Immature natural killer cell (primary cell): ENCODE results near the gene SIT1. TPM values are rescaled to one million over a fixed set of nuclear protein-coding genes. Genes with fewer than 3 reads are reported as not detected.
"Not testable (repeated sequence)": the region's sequence is repeated elsewhere in the genome, so short reads cannot be mapped to it uniquely, and the experiment has no call there.

Experiments
- DNase-seq, 3 donors: peaks; one replicate each; pipeline ENCODE4 v3.0.0; 2022; ENCODE audit warnings: mixed read lengths in 1 of 3
- H3K27ac Mint-ChIP-seq, 6 donors: one replicate each; pipeline ENCODE4 v1.8.0; 2020; ENCODE audit warnings: mixed read lengths in 6 of 6, mild to moderate bottlenecking in 5 of 6, inconsistent platforms in 4 of 6, moderate library complexity in 3 of 6
- H3K27me3 Mint-ChIP-seq, 3 donors: one replicate each; pipeline ENCODE4 v1.8.0; 2020 to 2021; ENCODE audit warnings: low read depth in 3 of 3, mild to moderate bottlenecking in 3 of 3, mixed read lengths in 3 of 3, moderate library complexity in 3 of 3, inconsistent platforms in 1 of 3
- H3K36me3 Mint-ChIP-seq, 3 donors: one replicate each; pipeline ENCODE4 v1.8.0; 2020; ENCODE audit warnings: mixed read lengths in 3 of 3, inconsistent platforms in 2 of 3, mild to moderate bottlenecking in 2 of 3
- H3K4me1 Mint-ChIP-seq, 2 donors: one replicate each; pipeline ENCODE4 v1.8.0; 2020; ENCODE audit warnings: inconsistent platforms in 2 of 2, mild to moderate bottlenecking in 2 of 2, mixed read lengths in 2 of 2, moderate library complexity in 1 of 2
- H3K4me3 Mint-ChIP-seq, 5 donors: one replicate each; pipeline ENCODE4 v1.8.0; 2020; ENCODE audit warnings: mild to moderate bottlenecking in 5 of 5, mixed read lengths in 5 of 5, inconsistent platforms in 3 of 5, moderate library complexity in 3 of 5
- H3K9me3 Mint-ChIP-seq, 6 donors: one replicate each; pipeline ENCODE4 v1.8.0; 2020; ENCODE audit warnings: mild to moderate bottlenecking in 6 of 6, mixed read lengths in 6 of 6, inconsistent platforms in 4 of 6, moderate library complexity in 3 of 6
- polyA plus RNA-seq, 3 donors: library from polyadenylated mRNA; unstranded; fragments of 300-500 nt; fragmentation: Illumina TruSeq; gene quantifications; one replicate each; pipeline ENCODE4 v1.2.3, GENCODE V29; 2021

SIT1 gene
- polyA plus RNA-seq, 3 donors from 2014 or later, result 0.26 to 1.4 (median 0.49) TPM

DNA sequence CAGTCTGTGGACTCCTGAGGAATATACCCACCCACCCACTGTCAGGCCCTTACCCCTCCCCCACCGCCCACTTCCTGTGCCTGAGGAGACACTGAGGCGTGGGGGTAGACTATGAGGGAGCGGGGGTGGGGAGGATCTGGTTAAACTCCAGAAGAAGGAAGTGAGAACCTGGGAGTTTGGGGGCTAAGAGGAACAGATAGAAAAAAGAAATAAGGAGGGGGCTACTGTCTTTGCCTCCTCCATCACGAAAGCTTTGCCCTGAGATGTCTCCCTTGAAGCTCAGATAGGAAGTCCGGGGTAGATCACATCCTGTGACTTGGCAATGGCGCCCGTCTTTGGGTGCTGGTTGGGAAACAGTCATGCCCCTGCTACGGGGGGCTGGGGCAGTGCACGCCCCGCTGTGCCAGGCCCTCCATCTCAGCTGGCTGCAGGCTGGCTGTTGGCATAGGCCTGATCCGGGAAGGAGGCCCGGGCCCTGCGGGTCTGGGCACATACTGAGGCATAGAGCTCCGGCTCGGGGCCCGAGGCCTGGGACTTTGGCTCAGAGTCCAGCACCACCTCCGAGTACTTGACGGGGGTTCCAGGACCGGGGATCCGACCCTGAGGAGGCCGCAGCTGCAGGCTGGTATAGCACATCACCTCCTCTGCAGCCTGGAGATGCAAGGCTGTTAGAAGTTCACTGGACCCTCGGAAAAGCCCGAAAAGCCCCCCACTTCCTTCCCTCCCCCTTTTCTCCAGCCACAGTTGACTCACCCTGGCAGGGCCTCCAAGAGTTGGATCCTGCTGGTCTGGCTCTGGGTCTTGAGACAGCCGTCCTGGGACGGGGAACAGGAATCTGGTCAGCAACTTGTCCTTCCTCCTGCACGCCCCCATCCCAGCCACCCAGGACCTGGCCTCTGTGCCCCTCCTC lies 1.0 kb downstream of the SIT1 start:
- Mint-ChIP-seq H3K36me3 (no peaks in the 10 kb centered on the region), H3K4me1 (peaks cover 47 to 57% of the 10 kb centered on the region in 2 donors), H3K4me3 (peak overlapping the region in 3 of 5 donors; percentile 25 to 41 (median 30)), H3K27ac (peak overlapping the region in 4 of 6 donors; percentile 60 to 79 (median 72)), H3K27me3 (peaks cover 10 to 18% (median 10%) of the 10 kb centered on the region in 3 donors), H3K9me3 (no peaks in the 10 kb centered on the region)
- no peak for DNase-seq

DNA sequence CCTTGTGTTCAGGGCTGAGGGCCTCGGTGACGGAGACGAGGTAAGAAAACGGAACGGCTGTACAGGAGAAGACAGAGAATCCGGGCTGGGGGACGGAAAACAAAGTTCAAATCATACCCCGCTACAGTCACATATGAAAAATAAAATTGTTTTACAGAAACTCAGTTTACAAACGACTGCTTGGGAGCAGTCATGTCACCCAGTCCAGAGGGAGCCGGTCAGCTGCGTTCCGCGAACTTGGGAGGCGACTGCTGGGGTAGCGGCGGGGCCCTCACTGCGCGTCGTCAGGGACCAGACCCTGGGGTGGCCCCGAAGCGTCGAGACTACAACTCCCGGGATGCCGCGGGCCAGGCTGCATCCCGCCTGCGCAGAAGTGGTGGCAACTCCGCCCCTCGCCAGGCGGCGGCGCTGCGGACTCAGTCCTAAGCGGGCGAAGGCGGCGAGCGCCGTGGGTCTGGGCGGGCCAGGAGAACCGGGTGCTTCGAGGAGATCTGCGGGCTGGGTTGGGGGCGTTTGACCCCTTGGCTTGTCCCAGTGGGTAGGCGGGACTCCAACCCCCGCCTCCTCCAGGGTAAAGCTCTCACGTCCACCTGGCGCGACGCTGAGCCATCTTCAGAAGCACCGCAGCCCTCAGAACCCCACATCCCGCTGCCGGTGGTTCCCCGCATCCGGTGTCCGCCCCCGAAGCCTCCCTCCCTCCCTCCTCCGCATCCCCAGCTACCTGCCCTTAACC lies 4.0 kb downstream of the SIT1 start:
- peak overlapping the region; percentile 92 to 100 (median 96) for H3K4me3 Mint-ChIP-seq
- peak; percentile 91 to 92 (median 91) for DNase-seq
- H3K9me3 Mint-ChIP-seq, result no peaks in the 10 kb centered on the region
- peaks cover 57 to 73% of the 10 kb centered on the region in 2 donors for H3K4me1 Mint-ChIP-seq
- H3K27me3 Mint-ChIP-seq, result peaks cover 10 to 18% (median 10%) of the 10 kb centered on the region in 3 donors
- H3K27ac Mint-ChIP-seq, result peak overlapping the region; percentile 97 to 99 (median 98)
- peaks cover 0 to 4% (median 4%) of the 10 kb centered on the region in 3 donors for H3K36me3 Mint-ChIP-seq

DNA sequence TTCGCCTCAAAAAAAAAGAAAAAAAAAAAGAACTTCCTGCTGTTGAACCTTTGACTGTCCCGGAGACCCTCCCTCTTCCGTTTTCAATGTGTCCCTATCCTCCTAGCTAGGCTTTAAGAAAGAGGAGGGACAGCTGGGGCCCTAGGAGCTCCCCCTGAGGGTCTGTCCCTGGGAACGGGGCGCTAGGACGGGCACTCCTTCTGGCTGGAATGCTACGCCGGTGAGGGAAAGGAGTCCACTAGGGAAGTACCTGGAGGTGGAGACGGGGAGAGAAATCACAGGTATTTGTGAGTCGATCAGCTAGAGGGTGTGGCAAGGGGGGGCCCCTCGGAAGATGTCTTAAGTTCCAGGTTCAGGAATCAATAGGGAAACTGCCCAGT lies 4.6 kb downstream of the SIT1 start:
- Mint-ChIP-seq H3K27me3 (peaks cover 10 to 18% (median 10%) of the 10 kb centered on the region in 3 donors), H3K4me1 (peaks cover 62 to 73% of the 10 kb centered on the region in 2 donors), H3K27ac (peak overlapping the region; percentile 97 to 99 (median 98)), H3K9me3 (no peaks in the 10 kb centered on the region), H3K4me3 (peak overlapping the region; percentile 92 to 100 (median 96)), H3K36me3 (peaks cover 0 to 5% (median 4%) of the 10 kb centered on the region in 3 donors)
- no peak for DNase-seq

DNA sequence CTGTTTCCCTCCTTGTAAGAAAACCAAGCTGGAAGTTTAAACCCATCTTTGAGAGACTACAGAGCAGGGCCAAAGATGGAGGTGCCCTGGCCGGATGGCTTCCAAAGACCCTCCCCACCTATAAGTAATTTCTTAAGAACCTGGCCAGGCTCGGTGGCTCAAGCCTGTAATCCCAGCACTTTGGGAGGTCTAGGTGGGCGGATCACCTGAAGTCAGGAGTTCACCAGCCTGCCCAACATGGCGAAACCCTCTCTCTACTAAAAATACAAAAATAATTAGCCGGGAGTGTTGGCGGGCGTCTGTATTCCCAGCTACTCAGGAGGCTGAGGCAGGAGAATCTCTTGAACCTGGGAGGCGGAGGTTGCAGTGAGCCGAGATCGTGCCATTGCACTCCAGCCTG lies 5.0 kb downstream of the SIT1 start:
- H3K4me3 Mint-ChIP-seq, result peak overlapping the region; percentile 92 to 100 (median 96)
- not testable (repeated sequence) for H3K36me3 Mint-ChIP-seq, H3K9me3 Mint-ChIP-seq, DNase-seq
- H3K27me3 Mint-ChIP-seq, result peaks cover 10 to 18% (median 10%) of the 10 kb centered on the region in 3 donors
- peak overlapping the region; percentile 97 to 99 (median 98) for H3K27ac Mint-ChIP-seq
- H3K4me1 Mint-ChIP-seq, result peaks cover 66 to 76% of the 10 kb centered on the region in 2 donors

DNA sequence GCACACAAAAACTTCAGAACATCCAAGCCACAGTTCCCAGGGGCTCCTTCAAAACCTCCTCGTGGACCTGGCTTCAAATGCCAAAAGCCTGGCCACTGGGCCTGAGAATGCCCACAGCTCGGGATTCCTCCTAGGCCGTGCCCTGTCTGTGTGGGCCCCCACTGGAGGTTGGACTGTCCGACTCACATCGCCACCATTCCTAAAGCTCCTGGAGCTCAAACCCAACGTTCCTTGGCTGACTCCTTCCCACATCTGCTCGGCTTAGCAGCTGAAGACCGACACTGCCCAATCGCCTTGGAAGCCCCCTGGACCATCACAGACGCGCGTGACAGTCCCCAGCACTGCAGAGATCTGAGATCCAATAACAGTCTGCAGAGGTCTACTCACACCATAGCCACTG lies 7.7 kb downstream of the SIT1 start:
- no peak overlapping the region for H3K4me3 Mint-ChIP-seq
- peaks cover 72 to 85% of the 10 kb centered on the region in 2 donors for H3K4me1 Mint-ChIP-seq
- H3K36me3 Mint-ChIP-seq, result peaks cover 9 to 16% (median 10%) of the 10 kb centered on the region in 3 donors
- H3K27ac Mint-ChIP-seq, result peak overlapping the region in 3 of 6 donors; percentile 3 to 53 (median 28)
- H3K9me3 Mint-ChIP-seq, result no peaks in the 10 kb centered on the region
- DNase-seq, result no peak
- peaks cover 10 to 15% (median 10%) of the 10 kb centered on the region in 3 donors for H3K27me3 Mint-ChIP-seq

DNA sequence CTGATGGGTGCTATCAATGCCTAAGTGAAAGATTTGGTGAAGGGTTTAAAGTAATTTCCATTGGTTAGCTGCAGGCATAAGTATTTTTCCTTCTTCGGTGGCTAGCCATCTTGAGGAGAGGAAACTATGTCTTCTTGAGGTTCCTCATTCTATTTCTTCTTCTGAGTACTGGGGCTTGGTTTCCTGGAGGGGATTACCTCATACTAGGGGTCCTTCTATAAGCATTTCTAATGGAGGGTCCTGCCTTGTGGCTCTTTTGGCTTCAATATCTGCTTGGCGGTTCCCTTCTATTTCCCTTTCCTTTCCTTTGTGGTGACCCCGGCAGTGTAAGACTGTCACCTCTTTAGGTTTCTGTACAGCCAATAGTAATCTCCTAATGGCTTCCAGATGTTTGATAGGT lies 9.3 kb downstream of the SIT1 start:
- H3K4me3 Mint-ChIP-seq, result peak overlapping the region in 2 of 5 donors; percentile 14 to 57
- DNase-seq, H3K9me3 Mint-ChIP-seq, H3K27me3 Mint-ChIP-seq: not testable (repeated sequence)
- peaks cover 10 to 16% (median 12%) of the 10 kb centered on the region in 3 donors for H3K36me3 Mint-ChIP-seq
- peak overlapping the region in 5 of 6 donors; percentile 21 to 85 (median 55) for H3K27ac Mint-ChIP-seq
- peaks cover 76 to 88% of the 10 kb centered on the region in 2 donors for H3K4me1 Mint-ChIP-seq

DNA sequence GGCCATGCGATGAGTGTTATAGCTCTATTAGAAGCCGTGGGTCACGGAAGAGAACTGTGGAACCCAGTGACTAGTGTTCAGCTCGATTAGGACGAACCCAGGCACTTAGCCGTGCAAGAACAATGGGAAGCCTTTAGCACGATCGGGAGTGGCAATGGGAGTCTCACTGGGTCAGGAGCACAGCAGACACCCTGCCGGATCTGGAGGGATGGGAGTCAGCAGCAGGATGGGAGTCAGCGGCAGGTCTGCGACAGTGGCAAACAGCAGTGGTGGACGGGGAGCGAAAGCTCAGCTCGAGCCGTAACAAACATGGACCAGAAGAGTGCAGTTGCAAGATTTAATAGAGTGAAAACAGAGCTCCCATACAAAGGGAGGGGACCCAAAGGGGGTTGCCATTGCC lies 10.3 kb downstream of the SIT1 start:
- H3K27ac Mint-ChIP-seq, result peak overlapping the region; percentile 30 to 97 (median 80)

DNA sequence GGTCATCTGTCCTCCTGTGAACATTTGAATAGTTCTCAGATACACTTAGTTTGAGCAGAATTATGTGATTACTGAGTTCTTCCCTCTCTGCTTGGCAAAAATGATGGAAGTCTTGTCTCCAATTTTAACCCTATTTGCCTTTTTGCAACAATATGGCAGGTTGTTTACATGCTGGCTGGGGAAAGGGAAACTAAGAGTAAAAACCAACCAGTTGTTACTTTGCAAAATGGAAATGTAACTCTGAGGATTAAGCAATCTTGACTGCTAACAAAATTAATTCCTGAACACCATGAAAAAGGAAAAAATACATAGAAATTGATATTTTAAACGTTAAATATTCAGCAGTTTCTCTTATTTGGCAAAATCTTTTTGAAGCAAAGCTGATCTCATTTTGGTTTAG lies 11.1 kb downstream of the SIT1 start:
- DNase-seq, result no peak
- Mint-ChIP-seq H3K4me3 (peak overlapping the region; percentile 59 to 91 (median 75)), H3K9me3 (no peaks in the 10 kb centered on the region), H3K4me1 (peaks cover 79 to 91% of the 10 kb centered on the region in 2 donors), H3K27ac (peak overlapping the region; percentile 95 to 98 (median 97)), H3K36me3 (peaks cover 10 to 16% (median 12%) of the 10 kb centered on the region in 3 donors), H3K27me3 (peaks cover 0 to 2% (median 0%) of the 10 kb centered on the region in 3 donors)

More for the DNA sequence above, 10.3 kb downstream of the SIT1 start:
- Mint-ChIP-seq H3K36me3 (peaks cover 10 to 16% (median 12%) of the 10 kb centered on the region in 3 donors), H3K4me1 (peaks cover 76 to 88% of the 10 kb centered on the region in 2 donors), H3K4me3 (peak overlapping the region in 2 of 5 donors; percentile 45 to 56)
- not testable (repeated sequence) for H3K9me3 Mint-ChIP-seq, H3K27me3 Mint-ChIP-seq, DNase-seq

DNA sequence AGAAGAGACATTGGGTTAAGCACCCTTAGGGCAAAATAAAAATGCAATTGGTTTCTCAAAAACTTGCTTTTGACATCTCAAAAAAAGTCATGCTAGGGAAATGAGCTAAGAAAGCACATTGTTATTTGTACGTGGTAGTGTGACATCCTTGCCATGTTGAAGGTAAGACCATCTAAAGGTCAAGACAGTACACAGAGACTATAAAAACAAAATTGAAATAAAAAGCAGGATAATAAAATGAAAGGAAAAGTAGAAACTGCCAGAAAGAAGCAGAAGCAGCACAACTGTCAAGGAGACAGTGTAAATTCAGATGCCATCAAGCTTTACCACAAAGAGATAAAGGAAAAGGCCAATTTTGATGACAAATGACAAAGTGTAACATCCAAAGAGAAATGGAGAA lies 11.5 kb downstream of the SIT1 start:
- Mint-ChIP-seq H3K27ac (peak overlapping the region; percentile 95 to 98 (median 97)), H3K36me3 (peaks cover 10 to 12% (median 12%) of the 10 kb centered on the region in 3 donors), H3K4me1 (peaks cover 77 to 89% of the 10 kb centered on the region in 2 donors), H3K4me3 (peak overlapping the region; percentile 59 to 91 (median 75))
- peak in 1 of 3 donors; percentile 28 for DNase-seq
- H3K27me3 Mint-ChIP-seq, H3K9me3 Mint-ChIP-seq: not testable (repeated sequence)

DNA sequence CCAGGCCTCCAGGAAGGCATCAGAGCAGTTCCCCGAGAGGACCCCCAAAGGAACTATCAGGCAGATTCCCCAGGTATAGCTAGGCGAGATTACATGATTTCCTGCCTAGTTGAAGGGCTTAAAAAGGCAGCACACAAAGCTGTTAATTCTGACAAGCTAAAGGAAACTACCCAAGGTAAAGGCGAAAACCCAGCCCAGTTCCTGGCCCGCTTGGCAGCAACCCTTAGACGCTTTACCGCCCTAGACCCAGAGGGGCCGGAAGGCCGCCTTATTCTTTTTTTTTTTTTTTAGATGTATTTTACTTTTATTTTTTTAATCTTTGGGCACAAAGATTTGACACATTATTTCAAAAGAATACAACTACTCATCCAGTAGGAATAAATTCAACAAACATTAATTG lies 12.0 kb downstream of the SIT1 start:
- DNase-seq, result peak; percentile 64 to 68 (median 68)
- H3K36me3 Mint-ChIP-seq, result peaks cover 10 to 16% (median 11%) of the 10 kb centered on the region in 3 donors
- peak overlapping the region; percentile 59 to 91 (median 75) for H3K4me3 Mint-ChIP-seq
- not testable (repeated sequence) for H3K27me3 Mint-ChIP-seq, H3K9me3 Mint-ChIP-seq
- peak overlapping the region; percentile 95 to 98 (median 97) for H3K27ac Mint-ChIP-seq
- peaks cover 77 to 87% of the 10 kb centered on the region in 2 donors for H3K4me1 Mint-ChIP-seq

DNA sequence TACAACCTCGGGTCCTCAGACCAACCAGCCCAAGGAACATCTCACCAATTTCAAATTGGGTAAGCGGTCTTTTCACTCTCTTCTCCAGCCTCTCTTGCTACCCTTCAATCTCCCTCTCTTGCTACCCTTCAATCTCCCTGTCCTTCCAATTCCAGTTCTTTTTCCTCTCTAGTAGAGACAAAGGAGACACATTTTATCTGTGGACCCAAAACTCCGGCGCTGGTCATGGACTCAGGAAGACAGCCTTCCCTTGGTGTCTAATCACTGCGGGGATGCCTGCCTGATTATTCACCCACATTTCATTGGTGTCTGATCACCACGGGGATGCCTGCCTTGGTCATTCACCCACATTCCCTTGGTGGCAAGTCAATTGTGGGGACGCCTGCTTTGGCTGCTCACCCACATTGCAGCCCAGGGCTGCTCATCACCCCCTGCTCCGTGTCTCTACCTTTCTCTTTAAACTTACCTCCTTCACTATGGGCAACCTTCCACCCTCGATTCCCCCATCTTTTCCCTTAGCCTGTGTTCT lies 13.2 kb downstream of the SIT1 start:
- H3K27ac Mint-ChIP-seq, result peak overlapping the region; percentile 95 to 98 (median 97)
- DNase-seq, H3K9me3 Mint-ChIP-seq, H3K27me3 Mint-ChIP-seq: not testable (repeated sequence)
- peaks cover 6 to 22% (median 11%) of the 10 kb centered on the region in 3 donors for H3K36me3 Mint-ChIP-seq
- H3K4me1 Mint-ChIP-seq, result peaks cover 71 to 76% of the 10 kb centered on the region in 2 donors
- peak overlapping the region; percentile 71 to 91 (median 76) for H3K4me3 Mint-ChIP-seq

DNA sequence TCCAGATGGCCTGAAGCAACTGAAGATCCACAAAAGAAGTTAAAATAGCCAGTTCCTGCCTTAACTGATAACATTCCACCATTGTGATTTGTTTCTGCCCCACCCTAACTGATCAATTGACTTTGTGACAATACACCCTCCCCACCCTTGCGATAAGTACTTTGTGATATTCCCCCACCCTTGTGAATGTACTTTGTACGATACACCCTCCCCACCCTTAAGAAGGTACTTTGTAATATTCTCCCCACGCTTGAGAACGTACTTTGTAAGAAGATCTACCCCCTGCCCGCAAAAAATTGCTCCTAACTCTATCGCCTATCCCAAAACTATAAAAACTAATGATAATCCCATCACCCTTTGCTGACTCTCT lies 13.9 kb downstream of the SIT1 start:
- H3K27me3 Mint-ChIP-seq, DNase-seq, H3K9me3 Mint-ChIP-seq: not testable (repeated sequence)
- Mint-ChIP-seq H3K27ac (peak overlapping the region; percentile 95 to 98 (median 97)), H3K4me3 (peak overlapping the region; percentile 71 to 91 (median 76)), H3K4me1 (peaks cover 71 to 75% of the 10 kb centered on the region in 2 donors), H3K36me3 (peaks cover 6 to 22% (median 11%) of the 10 kb centered on the region in 3 donors)
